Activated CD4-positive, alpha-beta T cell treated with anti-CD3 and anti-CD28 coated beads, Interleukin-2, amount 50 U/mL, for 24 hours (primary cell): ENCODE data around the gene TMEM63C.

Experiments
- DNase-seq, 2 donors: peaks; one replicate each; pipeline ENCODE4 v3.0.0-alpha.2; 2020; ENCODE audit warnings: low read depth in 1 of 2, low spot score in 1 of 2

Gene TMEM63C

GRCh38 chr14:77181603-77182437, at the start of gene TMEM63C:
Gene TMEM63C, plus strand, starts transcription at chr14:77181798. Its CDS starts 37,016 bp downstream, at chr14:77218814.
- DNase-seq = peak; percentile 8 to 55

GRCh38 chr14:77131871-77132486, 49.6 kb upstream of the TMEM63C start:
- DNase-seq = no peak

GRCh38 chr14:77133720-77134338, 47.8 kb upstream of the TMEM63C start:
- peak in 1 of 2 donors; percentile 35 for DNase-seq

GRCh38 chr14:77139022-77139421, 42.6 kb upstream of the TMEM63C start:
- DNase-seq = no peak

GRCh38 chr14:77139540-77140358, 41.8 kb upstream of the TMEM63C start:
- DNase-seq = peak in 1 of 2 donors; percentile 9

GRCh38 chr14:77140359-77141213, 41.0 kb upstream of the TMEM63C start:
- no peak for DNase-seq

GRCh38 chr14:77141214-77142004, 40.2 kb upstream of the TMEM63C start, which contains the start of gene ZDHHC22:
Gene ZDHHC22, minus strand, starts transcription at chr14:77141791. Its CDS starts 2,053 bp downstream, at chr14:77139738.
- DNase-seq = no peak

GRCh38 chr14:77142005-77142800, 39.4 kb upstream of the TMEM63C start:
- DNase-seq = no peak

GRCh38 chr14:77143071-77143470, 38.5 kb upstream of the TMEM63C start:
- no peak for DNase-seq

- no peak for DNase-seq
These were observed 37.0 kb upstream of the TMEM63C start for GRCh38 chr14:77144412-77145115.

- no peak for DNase-seq
These were observed 35.4 kb upstream of the TMEM63C start for GRCh38 chr14:77145975-77146740.

GRCh38 chr14:77148510-77149231, 32.9 kb upstream of the TMEM63C start:
- no peak for DNase-seq

GRCh38 chr14:77151245-77151644, 30.4 kb upstream of the TMEM63C start:
- no peak for DNase-seq

- no peak for DNase-seq
These were observed 29.5 kb upstream of the TMEM63C start for GRCh38 chr14:77151918-77152588.

- no peak for DNase-seq
These were observed 27.8 kb upstream of the TMEM63C start for GRCh38 chr14:77153802-77154201.

GRCh38 chr14:77154421-77154820, 27.2 kb upstream of the TMEM63C start:
- no peak for DNase-seq
